ENCODE measurements around the gene ABL1.

DNA sequence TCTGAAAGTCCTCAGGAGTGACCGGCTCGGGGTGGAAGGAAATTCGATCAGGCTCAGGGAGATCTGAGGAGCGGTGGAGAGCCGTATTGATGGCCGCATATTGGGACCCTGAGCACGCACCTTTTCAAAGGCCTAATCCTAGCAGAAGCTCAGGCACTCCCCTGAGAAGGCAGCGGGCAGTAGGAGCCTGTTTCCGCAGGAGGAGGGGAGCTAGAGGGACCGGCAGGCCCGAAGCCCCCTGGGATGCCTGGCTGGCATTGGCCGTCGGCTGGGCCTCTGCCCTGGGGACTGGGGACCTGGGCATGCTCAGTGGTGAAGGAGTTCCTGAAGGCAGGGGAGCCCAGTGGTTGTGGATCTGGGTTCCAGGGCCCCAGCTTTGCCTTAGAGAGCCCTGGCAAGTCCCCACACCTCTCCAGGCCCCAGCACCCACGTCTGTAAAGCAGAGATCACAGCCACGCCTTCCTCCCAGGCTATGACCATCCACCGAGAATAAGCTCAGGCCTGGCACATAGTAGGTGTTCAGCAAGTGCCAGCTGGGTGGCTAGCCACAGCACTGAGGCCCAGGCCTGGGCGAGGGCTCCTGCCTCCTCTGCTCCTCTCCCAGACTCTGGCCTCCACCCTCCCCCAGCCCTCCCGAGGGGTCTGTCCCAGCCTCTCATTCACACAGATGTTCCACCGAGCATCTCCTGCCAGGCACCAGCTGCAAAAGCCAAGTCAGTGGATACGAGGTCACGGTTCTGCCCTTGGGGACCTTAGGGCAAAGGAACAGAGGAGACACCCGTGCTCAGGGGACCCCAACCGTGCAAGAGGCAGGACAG is 78.8 kb downstream of the ABL1 start:
- TF ChIP-seq, protein P1, sequence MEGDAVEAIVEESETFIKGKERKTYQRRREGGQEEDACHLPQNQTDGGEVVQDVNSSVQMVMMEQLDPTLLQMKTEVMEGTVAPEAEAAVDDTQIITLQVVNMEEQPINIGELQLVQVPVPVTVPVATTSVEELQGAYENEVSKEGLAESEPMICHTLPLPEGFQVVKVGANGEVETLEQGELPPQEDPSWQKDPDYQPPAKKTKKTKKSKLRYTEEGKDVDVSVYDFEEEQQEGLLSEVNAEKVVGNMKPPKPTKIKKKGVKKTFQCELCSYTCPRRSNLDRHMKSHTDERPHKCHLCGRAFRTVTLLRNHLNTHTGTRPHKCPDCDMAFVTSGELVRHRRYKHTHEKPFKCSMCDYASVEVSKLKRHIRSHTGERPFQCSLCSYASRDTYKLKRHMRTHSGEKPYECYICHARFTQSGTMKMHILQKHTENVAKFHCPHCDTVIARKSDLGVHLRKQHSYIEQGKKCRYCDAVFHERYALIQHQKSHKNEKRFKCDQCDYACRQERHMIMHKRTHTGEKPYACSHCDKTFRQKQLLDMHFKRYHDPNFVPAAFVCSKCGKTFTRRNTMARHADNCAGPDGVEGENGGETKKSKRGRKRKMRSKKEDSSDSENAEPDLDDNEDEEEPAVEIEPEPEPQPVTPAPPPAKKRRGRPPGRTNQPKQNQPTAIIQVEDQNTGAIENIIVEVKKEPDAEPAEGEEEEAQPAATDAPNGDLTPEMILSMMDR (IDR thresholded peaks at IDR 0.05): no peak
- no peak for TF ChIP-seq POLR2A (IDR thresholded peaks at IDR 0.05)

Data from esophagus squamous epithelium (tissue), 4 donors.